CD14-positive monocyte (primary cell): ENCODE data around the gene RERE. TPM values are rescaled to one million over a fixed set of nuclear protein-coding genes. Genes with fewer than 3 reads are reported as not detected.

Experiments
- DNase-seq, 3 donors: peaks; one replicate each; pipeline ENCODE4 v3.0.0-alpha.2; 2011 to 2022
- H2AFZ ChIP-seq: 2 replicates; pipeline ENCODE4 v1.6.0; 2012; ENCODE audit warnings: mild to moderate bottlenecking, low read depth, low read length, inconsistent platforms; ENCODE audit not compliant: insufficient read depth, poor library complexity, severe bottlenecking
- H3K27ac ChIP-seq, 2 donors: 1 replicate in 1 of 2; 2 replicates in 1 of 2; pipeline ENCODE4 v1.5.1; 2012 to 2013; ENCODE audit warnings: low read length in 2 of 2, control low read depth in 1 of 2, inconsistent platforms in 1 of 2, low read depth in 1 of 2, mild to moderate bottlenecking in 1 of 2
- H3K27me3 ChIP-seq, 2 donors: one replicate each; pipeline versions ENCODE4 v1.6.0 to v1.6.1; 2011 to 2013; ENCODE audit warnings: low read length in 2 of 2; ENCODE audit not compliant: control insufficient read depth in 2 of 2, insufficient read depth in 2 of 2
- H3K36me3 ChIP-seq, 2 donors: replicated peaks in 1 of 2; 1 replicate in 1 of 2; 2 replicates in 1 of 2; pipeline versions ENCODE4 v1.5.1 to v1.6.1; 2012 to 2013; ENCODE audit warnings: low read length in 2 of 2, control low read depth in 1 of 2, inconsistent platforms in 1 of 2, mild to moderate bottlenecking in 1 of 2; ENCODE audit not compliant: insufficient read depth in 2 of 2, control insufficient read depth in 1 of 2
- H3K4me1 ChIP-seq, 2 donors: 1 replicate in 1 of 2; 2 replicates in 1 of 2; pipeline versions ENCODE4 v1.5.1 to v1.6.1; 2012 to 2013; ENCODE audit warnings: low read length in 2 of 2, control low read depth in 1 of 2, inconsistent platforms in 1 of 2, mild to moderate bottlenecking in 1 of 2, moderate library complexity in 1 of 2; ENCODE audit not compliant: insufficient read depth in 2 of 2, control insufficient read depth in 1 of 2
- H3K4me2 ChIP-seq: replicated peaks from 2 replicates; pipeline ENCODE3; 2012; ENCODE audit warnings: low read length, moderate library complexity, mild to moderate bottlenecking; ENCODE audit not compliant: poor library complexity, severe bottlenecking; ENCODE audit errors: extremely low read depth
- H3K4me3 ChIP-seq, 3 experiments: fragments of 200-600 bp in 1 of 3; sonication (generic) in 1 of 3; replicated peaks in 1 of 3; 1 replicate in 2 of 3; 2 replicates in 1 of 3; pipeline ENCODE4 v1.5.1; 2011 to 2013; ENCODE audit warnings: low read length in 3 of 3, mild to moderate bottlenecking in 3 of 3, control low read depth in 2 of 3, low read depth in 2 of 3, inconsistent platforms in 1 of 3, moderate library complexity in 1 of 3
- H3K79me2 ChIP-seq: 2 replicates; pipeline ENCODE4 v1.6.0; 2012; ENCODE audit warnings: mild to moderate bottlenecking, control low read depth, inconsistent platforms, low read length, moderate library complexity; ENCODE audit not compliant: insufficient read depth
- H3K9ac ChIP-seq: 2 replicates; pipeline ENCODE4 v1.6.0; 2017; ENCODE audit warnings: low read length, mild to moderate bottlenecking; ENCODE audit not compliant: insufficient read depth, poor library complexity, severe bottlenecking
- H3K9me3 ChIP-seq, 2 donors: replicated peaks in 1 of 2; 1 replicate in 1 of 2; 2 replicates in 1 of 2; pipeline versions ENCODE4 v1.5.1 to v1.6.1; 2012 to 2013; ENCODE audit warnings: low read length in 2 of 2, control low read depth in 1 of 2; ENCODE audit not compliant: control insufficient read depth in 1 of 2, insufficient read depth in 1 of 2
- H4K20me1 ChIP-seq: 2 replicates; pipeline ENCODE4 v1.6.0; 2012; ENCODE audit warnings: mild to moderate bottlenecking, low read length, control low read depth, moderate library complexity; ENCODE audit not compliant: insufficient read depth
- H3K27ac Mint-ChIP-seq, 7 donors: one replicate each; pipeline ENCODE4 v1.8.0; 2020; ENCODE audit warnings: mild to moderate bottlenecking in 7 of 7, mixed read lengths in 7 of 7, moderate library complexity in 6 of 7, inconsistent platforms in 2 of 7
- H3K27me3 Mint-ChIP-seq, 3 donors: one replicate each; pipeline ENCODE4 v1.8.0; 2021 to 2022; ENCODE audit warnings: low read depth in 3 of 3, mild to moderate bottlenecking in 3 of 3, mixed read lengths in 3 of 3, moderate library complexity in 3 of 3, inconsistent platforms in 1 of 3
- H3K36me3 Mint-ChIP-seq, 2 donors: one replicate each; pipeline ENCODE4 v1.8.0; 2020; ENCODE audit warnings: mixed read lengths in 2 of 2, inconsistent platforms in 1 of 2, mild to moderate bottlenecking in 1 of 2
- H3K4me1 Mint-ChIP-seq: one replicate; pipeline ENCODE4 v1.8.0; 2020; ENCODE audit warnings: mild to moderate bottlenecking, mixed read lengths
- H3K4me3 Mint-ChIP-seq, 2 donors: one replicate each; pipeline ENCODE4 v1.8.0; 2020; ENCODE audit warnings: mild to moderate bottlenecking in 2 of 2, mixed read lengths in 2 of 2, moderate library complexity in 1 of 2
- H3K9me3 Mint-ChIP-seq, 7 donors: one replicate each; pipeline ENCODE4 v1.8.0; 2020 to 2022; ENCODE audit warnings: mixed read lengths in 7 of 7, mild to moderate bottlenecking in 6 of 7, moderate library complexity in 6 of 7, inconsistent platforms in 2 of 7
- CTCF ChIP-seq: fragments of 200-600 bp; IDR thresholded peaks from one replicate; pipeline ENCODE4 v1.8.0; 2022; ENCODE audit warnings: antibody characterized with exemption, mild to moderate bottlenecking
- WGBS: methylation state at CpG from one replicate; pipeline ENCODE4 v1.1.5; 2013; ENCODE audit warnings: missing lambda C conversion rate; ENCODE audit not compliant: insufficient coverage; 5-methylcytosine and 5-hydroxymethylcytosine counted together
- intact Hi-C, 2 donors: fragments of 100-400 bp; cut with micrococcal nuclease; formaldehyde crosslinking; loops; one replicate each; pipeline versions ENCODE4 v1.15.0 to v1.15.1; 2023
- polyA plus RNA-seq, 3 donors: library from polyadenylated mRNA; depleted of rRNA in 1 of 3; unstranded in 2 of 3; stranded (reverse) in 1 of 3; fragments of 300-500 nt in 2 of 3; fragments of >200 nt in 1 of 3; fragmentation: Illumina TruSeq in 2 of 3; gene quantifications; 1 replicate in 2 of 3; 2 replicates in 1 of 3; pipeline ENCODE4 v1.2.3, GENCODE V29; 2012 to 2021

The RERE gene
- polyA plus RNA-seq, 3 donors = 1.2 to 19.4 (median 3.8) TPM

- Mint-ChIP-seq H3K36me3 (peaks cover 0 to 3% of the 10 kb centered on the region in 2 donors), H3K9me3 (no peaks in the 10 kb centered on the region), H3K4me3 (no peak overlapping the region), H3K27ac (no peak overlapping the region), H3K4me1 (peaks cover 3% of the 10 kb centered on the region), H3K27me3 (peaks cover 0 to 3% (median 2%) of the 10 kb centered on the region in 3 donors)
- Histone ChIP-seq H3K79me2 (no peaks in the 10 kb centered on the region), H3K27me3 (no peaks in the 10 kb centered on the region), H3K4me2 (no peak overlapping the region), H3K9me3 (no peaks in the 10 kb centered on the region), H3K27ac (no peak overlapping the region), H4K20me1 (no peaks in the 10 kb centered on the region), H3K4me1 (no peaks in the 10 kb centered on the region), H2AFZ (no peak overlapping the region), H3K36me3 (no peaks in the 10 kb centered on the region), H3K9ac (no peak overlapping the region), H3K4me3 (no peak overlapping the region)
- 3% methylated on average over 3 of the region's 5 CpGs for WGBS
- intact Hi-C loops = loop anchor here (5.0 to 10.0 kb wide), 2 partner anchors 286 to 293 kb away; no protein-coding TSS in a partner anchor
- DNase-seq = no peak
- TF ChIP-seq CTCF = no peak
These were observed 30.6 kb upstream of the RERE start for GRCh38 chr1:8847990-8848389.

GRCh38 chr1:8846263-8846662 is 28.8 kb upstream of the RERE start:
- intact Hi-C loops = loop anchor here (5.0 to 10.0 kb wide), 2 partner anchors 284 to 291 kb away; no protein-coding TSS in a partner anchor
- H3K27me3 Mint-ChIP-seq = peaks cover 0 to 3% (median 0%) of the 10 kb centered on the region in 3 donors
- no peaks in the 10 kb centered on the region for H3K9me3 ChIP-seq
- H3K4me1 Mint-ChIP-seq = peaks cover 3% of the 10 kb centered on the region
- H3K27me3 ChIP-seq = no peaks in the 10 kb centered on the region
- no peaks in the 10 kb centered on the region for H3K4me1 ChIP-seq
- no peak overlapping the region for H3K27ac ChIP-seq
- H3K79me2 ChIP-seq = no peaks in the 10 kb centered on the region
- H3K36me3 ChIP-seq = no peaks in the 10 kb centered on the region
- no peak overlapping the region for H3K27ac Mint-ChIP-seq
- no peak overlapping the region for H3K9ac ChIP-seq
- H3K36me3 Mint-ChIP-seq = peaks cover 0 to 3% of the 10 kb centered on the region in 2 donors
- no peaks in the 10 kb centered on the region for H4K20me1 ChIP-seq
- no peak overlapping the region for H3K4me3 ChIP-seq
- H3K9me3 Mint-ChIP-seq = peaks cover 0 to 6% (median 0%) of the 10 kb centered on the region in 7 donors
- no peak overlapping the region for H2AFZ ChIP-seq
- 83% methylated on average over 3 of the region's 4 CpGs for WGBS
- H3K4me2 ChIP-seq = no peak overlapping the region
- H3K4me3 Mint-ChIP-seq = no peak overlapping the region
- DNase-seq = no peak
- no peak for TF ChIP-seq CTCF
